Cerebellar cortex (tissue), 1 donor: ENCODE data around the gene ANKRD36C.
"Not testable (repeated sequence)": the region's sequence is repeated elsewhere in the genome, so short reads cannot be mapped to it uniquely, and the experiment has no call there.

Experiments
- DNase-seq: peaks from one replicate; pipeline ENCODE4 v3.0.0-alpha.2; 2015; ENCODE audit warnings: low spot score

Gene ANKRD36C

DNA sequence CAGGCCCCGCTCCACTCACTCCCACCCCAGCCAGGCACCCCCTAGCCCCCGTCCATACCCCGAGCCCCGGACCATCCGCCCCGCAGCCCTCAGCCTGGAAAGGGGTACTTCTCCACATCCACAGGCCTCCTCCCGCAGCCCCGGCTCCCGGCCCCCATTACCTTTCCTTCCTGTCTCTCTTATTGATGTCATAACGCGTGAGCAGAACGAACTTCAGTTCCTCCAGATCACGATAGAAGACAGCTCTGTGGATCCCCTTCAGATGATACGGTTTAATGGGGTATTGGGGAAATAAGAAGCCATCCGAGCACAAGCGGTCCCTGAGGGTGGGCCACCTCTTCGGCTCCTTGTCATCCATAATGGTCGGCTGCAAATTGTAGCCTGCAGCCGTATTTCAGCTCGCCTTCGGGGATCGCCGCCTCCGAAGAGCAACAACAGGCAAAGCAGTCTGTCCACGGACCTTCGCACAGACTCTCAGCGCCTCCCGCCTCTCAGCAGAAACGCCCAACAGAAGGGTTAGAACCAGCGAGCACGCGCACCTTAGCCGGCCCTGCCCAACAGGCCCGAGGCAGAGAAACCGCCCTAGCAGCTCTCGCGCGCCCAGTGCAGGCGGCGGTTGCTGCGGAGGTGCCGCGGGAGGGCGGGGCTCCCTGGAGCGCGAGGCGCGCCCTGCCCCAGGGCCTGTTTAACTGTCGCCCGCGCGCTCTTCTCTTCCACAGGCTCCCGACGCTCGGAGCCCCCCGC is at the start of gene ANKRD36C:
Gene ANKRD36C, minus strand, starts transcription at position 474 of the 744 bp plus-strand sequence. Its CDS starts 116 bp downstream, at position 358.
- DNase-seq: peak; percentile 39

DNA sequence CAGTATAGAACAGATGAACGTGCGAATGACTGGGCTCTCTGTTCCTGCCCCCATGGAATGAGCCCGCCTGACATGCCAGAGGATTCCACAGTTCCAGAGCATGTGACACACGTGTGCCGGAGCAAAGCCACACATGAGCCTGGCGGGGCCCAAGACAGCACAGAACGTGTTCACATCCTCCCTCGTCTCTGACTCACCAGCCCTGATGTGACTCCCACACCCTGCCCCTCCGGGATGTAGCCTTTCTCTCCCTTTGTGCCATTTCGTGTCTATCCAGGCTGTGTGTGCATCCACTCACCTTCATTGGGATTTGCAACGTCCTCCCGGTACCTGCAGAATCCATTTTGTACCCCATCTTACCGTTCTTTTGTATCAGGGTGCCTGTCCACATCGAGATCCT is 43.9 kb upstream of the ANKRD36C start:
- DNase-seq: not testable (repeated sequence)

DNA sequence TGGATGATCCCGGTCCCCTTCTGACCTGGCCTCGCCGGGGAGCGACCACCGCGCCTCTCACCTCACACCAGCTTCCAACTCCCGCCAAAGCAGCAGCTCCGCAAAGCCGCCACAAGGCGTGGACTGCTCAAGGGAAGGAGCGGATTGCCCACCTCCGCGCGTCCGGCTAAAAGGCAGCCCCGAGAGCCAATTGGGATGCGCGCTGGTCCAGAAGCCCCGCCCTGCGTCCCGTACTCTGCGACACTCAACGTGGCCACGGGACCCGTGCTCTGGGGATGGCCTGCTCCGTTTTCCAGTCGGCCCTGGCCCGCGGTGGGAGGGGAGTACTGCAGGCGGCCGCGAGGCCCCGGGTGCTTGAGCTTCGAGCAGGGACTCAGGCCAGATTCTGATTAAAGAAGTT is 43.2 kb upstream of the ANKRD36C start, which contains the start of gene GPAT2:
Gene GPAT2, minus strand, starts transcription at position 125 of the 400 bp plus-strand sequence. CDS start 2,557 bp downstream, outside the sequence.
- not testable (repeated sequence) for DNase-seq

DNA sequence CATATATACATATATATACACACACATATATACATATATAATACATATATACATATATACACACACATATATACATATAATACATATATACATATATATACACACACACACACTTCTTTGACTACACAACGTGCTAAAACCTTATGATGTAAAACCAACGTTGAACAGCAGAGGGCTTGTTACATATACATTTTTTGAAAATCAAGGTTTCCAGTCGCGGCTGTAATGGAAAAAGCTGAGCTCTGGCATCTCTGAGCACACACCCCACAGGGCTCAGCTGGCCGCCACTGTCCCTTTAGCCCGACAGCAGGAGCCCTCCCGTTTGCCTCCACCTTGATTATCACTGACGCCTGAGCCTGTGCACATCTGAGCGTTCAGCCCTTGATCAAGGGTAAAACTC is 42.4 kb upstream of the ANKRD36C start:
- not testable (repeated sequence) for DNase-seq

DNA sequence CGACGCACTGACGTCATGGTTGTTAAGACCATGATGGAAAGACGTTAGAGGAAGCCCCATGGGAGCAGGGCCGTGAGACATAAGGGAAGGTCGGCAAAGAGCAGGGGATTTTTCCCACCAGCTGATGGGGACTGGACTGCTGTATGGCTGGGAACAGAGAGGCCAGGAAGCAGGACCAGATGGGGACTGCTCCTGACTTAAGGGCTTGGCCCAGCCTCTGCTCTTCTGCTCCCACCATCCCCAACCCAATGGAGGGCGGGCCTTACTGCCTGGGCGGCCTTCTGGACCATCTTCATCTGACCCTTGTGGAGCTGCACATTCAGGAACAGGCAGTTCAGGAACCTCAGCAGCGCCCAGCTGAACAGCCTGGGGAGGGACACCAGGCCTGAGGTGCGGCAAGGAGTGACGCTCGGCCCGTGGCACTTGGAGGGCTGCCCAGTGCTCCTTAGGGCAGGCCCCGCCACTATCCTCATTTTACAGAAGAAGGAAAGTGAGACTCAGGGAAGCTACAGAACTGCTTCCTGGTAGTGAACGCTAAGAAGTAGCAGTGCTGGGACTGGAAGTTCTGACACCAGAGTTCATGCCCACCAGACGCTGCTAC is 36.2 kb upstream of the ANKRD36C start:
- not testable (repeated sequence) for DNase-seq

DNA sequence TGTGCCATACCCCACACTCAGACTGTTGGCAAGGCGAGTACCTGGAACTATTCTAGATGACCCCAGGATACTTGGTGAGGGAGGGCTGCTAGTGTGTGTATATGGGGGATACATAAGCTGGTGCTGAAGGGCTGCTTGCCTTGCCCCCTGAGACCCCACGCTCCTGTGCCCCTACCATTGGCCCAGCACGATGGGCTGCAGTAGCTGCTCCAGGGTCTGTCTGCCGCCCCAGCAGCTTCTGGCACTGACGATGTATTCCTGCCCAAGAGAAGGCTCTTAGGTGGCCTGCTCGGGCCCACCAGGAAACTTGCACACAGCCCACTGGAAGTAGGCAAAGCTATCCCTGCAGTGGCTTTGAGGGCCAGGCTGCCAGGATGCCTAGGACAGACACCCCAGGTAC is 34.1 kb upstream of the ANKRD36C start:
- DNase-seq: not testable (repeated sequence)

DNA sequence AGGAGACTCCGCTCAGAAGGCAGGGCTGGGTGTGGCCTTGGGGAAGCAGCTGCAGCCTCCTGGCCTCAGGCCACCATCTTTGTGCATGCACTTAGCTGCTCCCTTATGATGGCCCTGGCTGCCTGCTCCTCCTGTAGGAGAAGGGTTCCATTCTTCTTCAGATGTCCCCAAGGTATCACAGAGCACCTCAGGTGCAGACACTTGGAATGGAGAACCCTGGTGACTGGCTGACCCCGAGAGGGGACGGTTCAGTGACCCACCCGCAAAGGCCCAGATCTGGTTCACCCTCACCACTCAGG is 33.5 kb upstream of the ANKRD36C start:
- no peak for DNase-seq

DNA sequence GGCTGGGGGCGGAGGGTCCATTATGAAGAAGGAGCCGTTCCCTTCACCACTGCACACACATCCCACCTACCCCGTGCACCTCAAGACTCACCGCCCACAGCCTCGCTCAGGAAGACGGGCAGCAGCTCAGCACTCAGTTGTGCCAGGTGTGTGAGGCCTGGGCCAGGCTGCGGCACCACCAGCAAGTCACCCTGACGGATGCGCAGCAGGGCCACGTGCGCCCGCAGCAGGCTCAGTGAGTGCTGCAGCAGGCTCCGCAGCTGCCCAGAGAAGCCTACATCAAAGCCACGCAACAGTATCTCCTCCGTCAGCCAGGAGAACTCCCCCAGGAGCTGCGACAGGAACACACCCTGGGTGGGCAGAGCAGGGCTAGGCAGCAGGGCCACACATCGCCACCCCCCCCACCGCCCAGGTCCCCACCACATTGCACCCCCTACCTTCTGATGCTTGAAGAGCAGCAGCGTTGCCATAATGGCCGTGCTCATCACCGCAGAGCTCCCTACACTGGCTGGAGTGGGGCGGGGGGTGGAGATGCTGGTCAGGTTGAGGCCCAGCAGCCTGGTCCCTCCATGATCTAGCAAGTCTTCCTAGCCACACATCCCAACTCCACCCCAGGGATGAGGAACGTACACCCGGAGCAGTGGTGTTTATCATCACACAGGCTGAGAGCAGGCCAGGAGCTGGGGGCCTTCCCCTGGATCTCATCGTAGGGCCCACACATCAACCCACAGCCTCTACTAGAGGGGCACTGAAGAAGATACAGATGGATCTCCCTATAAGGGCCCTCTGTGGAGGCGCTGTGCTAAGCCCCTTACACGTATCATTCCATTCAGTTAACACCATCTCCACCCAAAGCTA is 32.9 kb upstream of the ANKRD36C start:
- DNase-seq: no peak

DNA sequence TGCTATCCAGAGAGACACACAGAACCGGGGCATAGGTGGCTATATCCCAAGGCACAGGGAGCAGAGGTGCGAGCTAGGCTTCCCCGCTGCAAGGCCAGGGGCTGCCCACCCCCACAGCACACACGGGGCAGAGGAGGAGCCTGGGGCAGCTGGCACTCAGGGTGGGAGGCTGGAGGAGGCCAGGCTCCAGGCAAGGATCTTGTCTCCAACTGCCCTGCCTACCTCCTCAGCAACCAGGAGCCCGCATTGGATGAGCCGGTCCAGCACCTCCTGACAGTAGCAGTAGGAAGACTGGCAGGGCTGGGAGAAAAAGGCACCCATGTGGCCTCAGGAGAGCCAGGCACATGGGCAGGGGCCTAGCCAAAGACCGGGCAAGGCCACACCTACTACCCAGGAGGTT is 32.1 kb upstream of the ANKRD36C start:
- DNase-seq: not testable (repeated sequence)

DNA sequence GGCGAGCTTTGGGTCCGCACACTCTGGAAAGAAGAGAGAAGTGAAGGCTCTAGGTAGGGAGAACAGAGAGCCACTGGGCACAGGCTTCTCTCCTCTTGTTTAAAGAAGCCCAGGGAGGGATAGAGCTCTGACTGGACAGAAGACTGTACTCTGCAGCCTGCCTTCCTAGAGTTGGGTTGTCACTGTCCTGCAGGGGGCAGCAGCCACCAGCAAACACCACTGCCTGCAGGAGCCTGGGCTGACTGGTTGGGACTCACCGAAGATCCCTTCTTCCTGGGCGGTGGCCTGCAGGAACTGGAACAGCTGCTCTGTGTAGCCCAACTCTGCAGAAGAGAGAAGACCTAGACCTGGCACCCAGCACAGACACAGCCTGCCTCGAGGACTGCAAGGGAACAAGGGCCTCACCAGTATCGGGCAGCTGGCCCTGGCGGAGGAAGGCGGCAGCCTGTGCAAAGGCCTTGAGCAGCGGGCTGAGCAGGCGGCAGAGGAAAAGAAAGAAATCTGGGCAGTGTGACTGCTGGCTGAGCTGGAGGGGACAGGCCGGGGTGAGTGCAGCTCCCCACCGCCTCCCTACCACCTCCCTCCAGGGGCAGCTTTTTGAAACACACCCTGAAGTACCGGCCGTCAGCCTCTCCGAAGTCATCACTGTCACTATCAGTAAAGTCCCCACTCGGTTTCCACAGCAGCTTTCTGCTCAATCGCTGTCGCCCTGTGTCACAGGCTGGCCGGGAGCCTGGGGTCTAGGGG is 31.2 kb upstream of the ANKRD36C start:
- DNase-seq: peak; percentile 89

DNA sequence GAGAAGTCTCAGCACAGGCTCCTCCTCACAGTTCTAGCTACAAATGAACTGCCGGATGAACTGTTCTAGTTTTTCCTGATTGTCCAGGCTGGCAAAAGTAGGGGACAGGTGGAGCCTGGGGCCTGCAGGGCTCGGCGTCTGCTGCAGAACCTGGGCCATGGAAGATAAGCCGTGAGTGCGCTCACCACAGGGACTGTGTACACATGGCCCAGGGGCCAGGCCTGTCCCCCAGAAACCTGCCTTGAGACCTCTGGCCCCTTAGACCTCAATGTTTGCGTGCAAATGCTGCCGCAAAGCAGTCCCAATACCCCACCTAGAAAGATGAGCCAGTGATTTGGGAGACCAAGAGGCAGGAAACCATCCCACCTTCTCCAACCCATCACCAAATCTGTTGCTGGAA is 30.5 kb upstream of the ANKRD36C start:
- not testable (repeated sequence) for DNase-seq

DNA sequence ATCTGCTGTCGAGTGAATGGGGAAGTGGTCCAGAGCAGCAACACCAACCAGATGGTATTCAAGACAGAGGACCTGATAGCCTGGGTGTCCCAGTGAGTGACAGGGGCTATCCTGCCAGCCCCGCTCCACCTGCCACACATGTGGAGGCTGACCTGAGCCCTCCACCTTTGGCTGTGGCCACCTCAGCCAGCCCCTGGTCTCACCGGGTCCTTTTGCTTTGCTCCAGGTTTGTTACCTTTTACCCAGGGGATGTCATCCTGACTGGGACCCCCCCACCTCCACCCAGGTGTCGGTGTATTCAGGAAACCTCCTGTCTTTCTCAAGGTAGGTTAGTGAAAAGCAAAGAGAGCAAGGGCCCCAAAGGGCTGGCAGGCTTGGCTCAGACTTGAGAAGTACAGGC is 29.5 kb upstream of the ANKRD36C start:
- not testable (repeated sequence) for DNase-seq

DNA sequence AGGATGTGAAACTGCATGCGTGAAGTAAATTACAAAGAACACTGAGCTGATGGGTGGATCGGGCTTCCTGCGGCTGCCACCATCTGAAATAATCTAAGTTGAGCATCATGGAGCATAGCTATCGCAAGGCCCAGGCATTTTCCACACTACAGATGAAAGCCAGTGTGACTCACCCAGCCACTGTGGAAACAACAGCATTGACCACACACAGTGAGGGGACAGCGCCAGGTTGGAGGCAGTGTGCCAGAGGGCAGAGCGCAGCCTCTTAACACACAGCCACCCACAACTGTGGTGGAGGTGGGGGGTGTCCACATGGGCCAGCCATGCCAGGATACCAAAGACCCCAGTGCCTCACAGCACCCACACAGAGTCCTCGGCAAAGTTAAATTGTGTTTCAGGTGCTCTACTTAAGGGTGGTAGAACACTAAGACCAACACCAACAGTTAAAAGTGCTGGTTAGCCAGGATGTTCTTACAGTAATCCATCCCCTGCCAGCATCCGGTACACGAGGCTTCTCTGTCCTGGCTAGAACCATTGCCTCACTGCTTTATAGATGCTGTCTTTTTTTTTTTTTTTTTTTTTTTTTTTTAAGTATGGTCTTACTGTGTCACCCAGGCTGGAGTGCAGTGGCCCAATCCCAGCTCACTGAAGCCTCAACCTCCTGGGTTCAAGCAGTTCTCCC is 28.4 kb upstream of the ANKRD36C start:
- DNase-seq: not testable (repeated sequence)

DNA sequence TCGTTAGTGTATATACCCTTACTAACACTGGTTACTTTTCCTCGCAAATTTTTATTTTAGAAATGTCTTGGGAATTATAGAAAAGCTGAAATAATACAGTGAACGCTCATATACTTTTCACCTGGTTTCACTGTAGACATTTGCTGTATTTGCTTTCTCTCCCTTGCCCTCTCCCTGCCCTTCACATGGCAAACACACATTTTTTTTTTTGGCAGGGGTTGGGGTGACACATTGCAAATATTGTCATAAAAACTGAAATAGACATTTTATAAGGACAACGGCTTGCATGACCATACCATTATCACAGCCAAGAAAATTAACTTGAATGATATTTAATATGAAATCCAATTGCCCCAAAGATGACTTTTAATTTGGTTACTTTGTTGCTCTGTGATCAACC is 24.7 kb upstream of the ANKRD36C start:
- DNase-seq: not testable (repeated sequence)

DNA sequence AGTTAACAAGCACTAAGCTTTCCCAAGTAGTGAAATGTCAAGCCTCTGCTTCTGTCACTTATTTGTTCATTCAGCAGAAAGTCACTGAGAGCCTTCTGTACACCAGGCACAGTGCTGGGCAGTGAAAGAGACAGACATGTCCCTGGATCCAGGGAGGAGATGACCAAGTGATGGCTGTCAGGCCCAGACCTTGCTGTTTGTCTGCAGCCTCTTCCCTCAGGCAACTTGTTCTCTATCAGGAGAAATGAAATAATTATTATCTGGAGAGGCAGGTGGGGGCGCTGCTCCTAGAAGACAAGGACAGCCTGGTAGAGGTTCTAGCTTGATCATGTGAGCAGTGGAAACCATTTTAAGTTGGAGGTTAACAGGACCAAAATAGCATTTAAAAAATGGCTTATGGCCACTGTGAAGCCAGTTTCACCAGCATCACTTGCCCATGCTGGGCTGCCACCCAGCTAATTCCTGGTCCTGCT is 21.2 kb upstream of the ANKRD36C start:
- DNase-seq: not testable (repeated sequence)

DNA sequence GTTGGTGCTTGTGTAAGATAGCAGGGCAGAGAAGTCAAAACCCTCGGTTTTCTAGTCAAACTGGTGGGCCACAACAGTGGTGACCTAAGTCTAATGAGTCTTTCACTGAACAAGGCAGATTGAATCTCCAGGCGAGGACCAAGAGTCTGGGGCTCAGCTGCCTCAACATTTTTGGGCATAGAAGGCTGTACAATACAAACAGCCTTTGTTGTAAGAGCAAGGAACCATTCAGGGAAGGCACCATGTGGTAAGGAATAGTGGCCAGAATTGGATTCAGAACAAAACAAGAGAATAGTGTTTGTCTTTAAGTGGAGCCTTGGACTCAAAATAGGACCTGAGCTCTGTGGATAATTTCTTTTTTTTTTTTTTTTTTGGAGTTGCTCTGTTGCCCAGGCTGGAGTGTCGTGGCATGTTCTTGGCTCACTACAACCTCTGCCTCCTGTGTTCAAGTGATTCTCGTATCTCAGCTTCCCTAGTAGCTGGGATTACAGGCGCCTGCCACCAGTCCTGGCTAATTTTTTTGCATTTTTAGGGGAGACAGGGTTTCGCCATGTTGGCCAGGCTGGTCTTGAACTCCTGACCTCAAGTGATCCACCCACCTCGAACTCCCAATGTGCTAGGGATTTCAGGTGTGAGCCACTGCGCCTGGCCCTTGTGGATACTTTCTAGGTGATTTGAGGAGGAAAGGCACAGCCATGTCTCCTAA is 20.6 kb upstream of the ANKRD36C start:
- not testable (repeated sequence) for DNase-seq

DNA sequence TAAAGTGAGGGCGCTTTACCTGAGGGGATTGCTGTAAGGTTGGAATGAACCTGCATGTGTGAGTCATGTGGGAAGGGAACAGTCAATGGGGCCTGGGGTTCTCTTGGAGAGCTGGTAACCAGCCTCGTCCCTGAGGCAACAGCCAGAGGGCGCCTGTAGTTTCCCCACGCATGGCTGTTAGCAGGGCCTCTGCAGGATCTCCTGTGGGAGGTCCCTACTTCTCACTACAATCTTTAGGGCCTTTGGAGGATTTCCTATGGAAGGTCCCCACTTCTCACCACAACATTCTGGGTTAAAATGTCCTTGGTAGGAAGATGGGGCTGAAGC is 19.5 kb upstream of the ANKRD36C start:
- peak; percentile 51 for DNase-seq

DNA sequence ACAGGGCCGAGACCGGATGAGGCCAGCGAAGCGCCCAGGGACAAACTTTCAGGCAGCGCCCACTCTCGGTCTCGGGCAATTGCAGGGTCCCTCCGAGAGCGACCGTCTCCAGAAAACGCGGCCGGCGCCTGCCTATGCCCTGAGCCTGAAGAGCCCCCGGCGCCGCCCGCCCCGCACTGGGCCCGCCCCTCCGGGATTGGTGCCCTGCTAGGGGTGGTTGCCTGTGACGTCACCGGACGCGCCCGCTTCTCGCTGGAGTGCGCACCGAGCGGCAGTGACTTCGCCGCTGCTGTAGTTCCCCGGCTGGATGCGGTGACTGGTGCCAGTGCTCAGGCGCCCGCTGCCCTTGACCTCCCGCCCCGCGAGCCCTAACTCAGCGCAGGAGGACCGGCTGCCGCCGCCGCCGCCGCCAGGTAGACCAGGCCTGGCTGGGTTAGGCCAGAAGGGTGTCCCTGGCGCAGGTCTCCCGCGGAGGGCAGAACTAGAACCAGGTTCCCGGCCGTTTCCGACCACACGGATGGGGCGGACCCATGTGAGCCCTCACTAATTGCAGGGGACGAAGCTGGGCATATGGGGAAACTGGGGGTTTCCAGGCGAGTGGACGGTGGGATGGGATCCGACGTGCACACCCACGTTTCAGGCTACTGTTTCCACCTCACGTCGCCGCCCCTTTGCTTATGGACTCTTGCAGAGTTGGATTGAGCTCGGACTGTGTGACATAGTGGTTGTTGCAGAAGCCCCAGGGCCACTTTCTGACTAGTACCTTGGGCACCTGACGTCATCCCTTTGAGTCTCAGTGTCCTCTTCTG is 18.9 kb upstream of the ANKRD36C start:
- peak; percentile 90 for DNase-seq

DNA sequence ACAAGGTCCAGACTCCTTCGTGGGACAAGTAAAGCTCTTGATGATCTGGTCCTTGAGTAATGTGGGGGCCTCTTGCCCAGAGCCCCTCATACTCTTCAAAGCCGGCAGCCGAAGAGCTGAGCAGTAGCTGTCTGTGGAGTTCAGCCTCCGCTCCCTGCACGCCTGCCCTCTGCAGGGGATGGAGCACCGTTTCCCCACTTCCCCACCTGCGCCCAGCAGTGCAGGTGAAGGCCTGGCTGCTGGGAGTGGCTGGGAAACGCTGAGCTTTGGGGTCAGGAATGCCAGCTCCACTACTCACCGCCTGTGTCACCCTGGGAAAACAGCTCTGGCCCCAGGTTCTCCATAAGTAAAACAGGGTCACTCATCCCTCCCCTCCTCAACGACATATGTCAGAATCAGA is 18.2 kb upstream of the ANKRD36C start:
- not testable (repeated sequence) for DNase-seq

DNA sequence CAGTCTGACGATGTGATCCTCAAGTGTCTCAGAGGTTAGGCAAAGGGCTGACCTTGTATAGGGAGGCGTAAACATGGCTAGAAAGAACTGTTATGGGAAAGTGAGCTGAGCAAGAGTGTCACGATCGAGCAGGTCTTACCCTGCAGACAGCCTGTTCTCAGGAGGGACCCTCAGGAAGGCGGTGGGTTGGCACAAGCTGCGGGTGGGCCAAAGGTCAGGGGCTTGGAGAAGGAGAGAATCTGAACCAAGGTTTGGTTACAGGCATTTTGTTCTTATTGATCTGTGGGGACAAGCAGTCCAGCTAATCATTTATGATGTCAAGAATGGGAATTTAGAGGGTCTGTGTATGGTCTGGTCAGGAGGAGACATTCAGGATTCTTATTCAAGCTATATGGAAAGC is 16.4 kb upstream of the ANKRD36C start:
- DNase-seq: not testable (repeated sequence)
